Mammary epithelial cell (primary cell): ENCODE data around the gene LEFTY2.

Experiments
- EZH2 ChIP-seq: IDR thresholded peaks from 2 replicates; pipeline ENCODE4 v1.6.1; 2012; ENCODE audit warnings: low read length, inconsistent platforms, borderline replicate concordance
- TF ChIP-seq, protein P1 (sequence below), 2 donors: IDR thresholded peaks in 1 of 2; conservative IDR thresholded peaks in 1 of 2; 2 replicates each; pipeline ENCODE4 v1.5.1; 2011 to 2012; ENCODE audit warnings: inconsistent platforms in 2 of 2, low read length in 2 of 2, mild to moderate bottlenecking in 2 of 2, control low read depth in 1 of 2, low read depth in 1 of 2; ENCODE audit not compliant: insufficient read depth in 1 of 2; ENCODE audit errors: extremely low read depth in 1 of 2

DNA sequence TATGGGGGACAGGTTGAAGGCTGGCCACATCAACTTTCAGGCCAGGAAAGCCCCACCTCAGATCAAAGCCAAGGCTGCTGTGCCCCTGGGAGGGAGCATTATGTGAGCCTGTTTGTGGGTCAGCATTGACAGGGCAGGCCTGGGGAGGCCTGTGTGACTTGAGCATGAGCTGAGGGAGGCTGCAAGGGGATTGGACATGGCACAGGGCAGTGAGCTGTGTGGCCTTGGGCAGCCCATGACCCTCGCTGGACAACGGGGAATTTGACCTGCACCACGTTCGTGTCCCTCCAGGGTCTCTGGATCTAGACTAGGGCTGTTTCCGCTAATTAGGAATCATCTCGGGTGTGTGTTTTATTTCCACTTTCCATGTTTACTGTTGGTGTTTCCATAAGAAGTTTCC, 34.6 kb downstream of the LEFTY2 start:
- TF ChIP-seq, protein P1, sequence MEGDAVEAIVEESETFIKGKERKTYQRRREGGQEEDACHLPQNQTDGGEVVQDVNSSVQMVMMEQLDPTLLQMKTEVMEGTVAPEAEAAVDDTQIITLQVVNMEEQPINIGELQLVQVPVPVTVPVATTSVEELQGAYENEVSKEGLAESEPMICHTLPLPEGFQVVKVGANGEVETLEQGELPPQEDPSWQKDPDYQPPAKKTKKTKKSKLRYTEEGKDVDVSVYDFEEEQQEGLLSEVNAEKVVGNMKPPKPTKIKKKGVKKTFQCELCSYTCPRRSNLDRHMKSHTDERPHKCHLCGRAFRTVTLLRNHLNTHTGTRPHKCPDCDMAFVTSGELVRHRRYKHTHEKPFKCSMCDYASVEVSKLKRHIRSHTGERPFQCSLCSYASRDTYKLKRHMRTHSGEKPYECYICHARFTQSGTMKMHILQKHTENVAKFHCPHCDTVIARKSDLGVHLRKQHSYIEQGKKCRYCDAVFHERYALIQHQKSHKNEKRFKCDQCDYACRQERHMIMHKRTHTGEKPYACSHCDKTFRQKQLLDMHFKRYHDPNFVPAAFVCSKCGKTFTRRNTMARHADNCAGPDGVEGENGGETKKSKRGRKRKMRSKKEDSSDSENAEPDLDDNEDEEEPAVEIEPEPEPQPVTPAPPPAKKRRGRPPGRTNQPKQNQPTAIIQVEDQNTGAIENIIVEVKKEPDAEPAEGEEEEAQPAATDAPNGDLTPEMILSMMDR (conservative IDR thresholded peaks at IDR 0.05 in 1 of 2, IDR thresholded peaks at IDR 0.05 in 1 of 2; ENCODE audit: extremely low read depth in 1 of 2, insufficient read depth in 1 of 2, low read depth in 1 of 2, low read length in 2 of 2) = no peak
- TF ChIP-seq EZH2 = no peak
